IMR-90 (cell line): ENCODE results near the gene LRIT1.

Experiments used
- NFE2L2 ChIP-seq: fragments of 150-350 bp; IDR thresholded peaks from 2 replicates; pipeline ENCODE4 v1.6.1; 2016; ENCODE audit warnings: low read depth, mild to moderate bottlenecking, low read length
- POLR2A ChIP-seq: IDR thresholded peaks from 2 replicates; pipeline ENCODE4 v1.6.1; 2012; ENCODE audit warnings: mild to moderate bottlenecking, low read depth, low read length
- RCOR1 ChIP-seq: IDR thresholded peaks from 2 replicates; pipeline ENCODE4 v1.6.1; 2012; ENCODE audit warnings: mild to moderate bottlenecking, low read length, improper control_type of control experiment; ENCODE audit not compliant: insufficient replicate concordance
- TF ChIP-seq, protein P1 (sequence below): fragments of 150-350 bp; IDR thresholded peaks from 2 replicates; pipeline ENCODE4 v1.6.1; 2017; ENCODE audit warnings: mild to moderate bottlenecking, antibody characterized with exemption, low read length, low read depth
- TF ChIP-seq, protein P2 (sequence below): conservative IDR thresholded peaks from 2 replicates; pipeline ENCODE4 v1.5.1; 2012; ENCODE audit warnings: mild to moderate bottlenecking, low read depth, low read length, improper control_type of control experiment

DNA sequence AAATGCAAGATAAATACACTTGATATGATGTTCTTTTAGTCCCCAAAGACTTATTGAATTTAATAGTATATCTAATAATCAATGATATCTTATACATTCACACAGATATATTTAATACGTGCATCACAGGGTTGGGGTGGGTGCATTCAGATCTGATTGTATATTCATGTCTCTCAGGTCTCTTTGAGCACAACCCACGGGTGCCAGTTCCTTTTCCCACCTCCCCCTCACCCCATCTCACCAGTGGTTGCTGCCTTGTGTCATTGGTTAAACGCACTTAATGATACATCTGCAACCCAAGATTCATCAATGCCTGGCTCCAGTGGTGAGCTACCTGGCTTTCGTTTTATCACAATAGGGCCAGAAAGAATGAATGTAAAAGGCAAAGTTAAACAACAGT lies 6.2 kb downstream of the LRIT1 start:
- TF ChIP-seq NFE2L2 (no peak), POLR2A (no peak), RCOR1 (no peak)
- TF ChIP-seq, protein P1, sequence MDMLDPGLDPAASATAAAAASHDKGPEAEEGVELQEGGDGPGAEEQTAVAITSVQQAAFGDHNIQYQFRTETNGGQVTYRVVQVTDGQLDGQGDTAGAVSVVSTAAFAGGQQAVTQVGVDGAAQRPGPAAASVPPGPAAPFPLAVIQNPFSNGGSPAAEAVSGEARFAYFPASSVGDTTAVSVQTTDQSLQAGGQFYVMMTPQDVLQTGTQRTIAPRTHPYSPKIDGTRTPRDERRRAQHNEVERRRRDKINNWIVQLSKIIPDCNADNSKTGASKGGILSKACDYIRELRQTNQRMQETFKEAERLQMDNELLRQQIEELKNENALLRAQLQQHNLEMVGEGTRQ: no peak
- TF ChIP-seq, protein P2, sequence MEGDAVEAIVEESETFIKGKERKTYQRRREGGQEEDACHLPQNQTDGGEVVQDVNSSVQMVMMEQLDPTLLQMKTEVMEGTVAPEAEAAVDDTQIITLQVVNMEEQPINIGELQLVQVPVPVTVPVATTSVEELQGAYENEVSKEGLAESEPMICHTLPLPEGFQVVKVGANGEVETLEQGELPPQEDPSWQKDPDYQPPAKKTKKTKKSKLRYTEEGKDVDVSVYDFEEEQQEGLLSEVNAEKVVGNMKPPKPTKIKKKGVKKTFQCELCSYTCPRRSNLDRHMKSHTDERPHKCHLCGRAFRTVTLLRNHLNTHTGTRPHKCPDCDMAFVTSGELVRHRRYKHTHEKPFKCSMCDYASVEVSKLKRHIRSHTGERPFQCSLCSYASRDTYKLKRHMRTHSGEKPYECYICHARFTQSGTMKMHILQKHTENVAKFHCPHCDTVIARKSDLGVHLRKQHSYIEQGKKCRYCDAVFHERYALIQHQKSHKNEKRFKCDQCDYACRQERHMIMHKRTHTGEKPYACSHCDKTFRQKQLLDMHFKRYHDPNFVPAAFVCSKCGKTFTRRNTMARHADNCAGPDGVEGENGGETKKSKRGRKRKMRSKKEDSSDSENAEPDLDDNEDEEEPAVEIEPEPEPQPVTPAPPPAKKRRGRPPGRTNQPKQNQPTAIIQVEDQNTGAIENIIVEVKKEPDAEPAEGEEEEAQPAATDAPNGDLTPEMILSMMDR: no peak
